CD4-positive, alpha-beta T cell treated with Interleukin-21 for 1 hour (primary cell): Measurements from ENCODE around the gene WNT7A.

Source experiments
- DNase-seq: peaks from one replicate; pipeline ENCODE4 v3.0.0-alpha.2; 2020

WNT7A gene

GRCh38 chr3:13884851-13885703 is 5.2 kb upstream of the WNT7A start:
- DNase-seq, result peak; percentile 84

DNA sequence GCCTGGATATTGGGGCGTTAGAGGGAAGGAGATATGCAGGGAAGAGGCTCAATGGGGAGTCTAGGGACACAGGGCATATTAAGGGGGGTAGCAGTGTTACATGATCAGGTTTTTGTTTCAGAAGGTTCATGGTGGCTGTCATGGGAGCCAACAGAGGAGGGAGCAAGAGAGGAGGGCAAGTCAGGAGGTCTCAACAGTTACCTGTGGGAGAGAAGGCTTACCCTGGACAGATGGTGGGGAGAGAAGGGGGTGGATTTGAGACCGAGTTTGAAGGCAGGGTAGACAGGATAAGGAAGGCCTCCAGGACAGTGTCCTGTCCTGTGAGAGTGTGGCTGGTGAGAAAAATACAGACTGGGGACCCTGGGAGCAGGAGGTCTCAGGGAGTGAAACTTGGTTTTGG is 3.8 kb upstream of the WNT7A start:
- no peak for DNase-seq

- no peak for DNase-seq
These were observed 3.0 kb upstream of the WNT7A start for GRCh38 chr3:13882876-13883275.

GRCh38 chr3:13881536-13882410 is 1.9 kb upstream of the WNT7A start:
- no peak for DNase-seq

DNA sequence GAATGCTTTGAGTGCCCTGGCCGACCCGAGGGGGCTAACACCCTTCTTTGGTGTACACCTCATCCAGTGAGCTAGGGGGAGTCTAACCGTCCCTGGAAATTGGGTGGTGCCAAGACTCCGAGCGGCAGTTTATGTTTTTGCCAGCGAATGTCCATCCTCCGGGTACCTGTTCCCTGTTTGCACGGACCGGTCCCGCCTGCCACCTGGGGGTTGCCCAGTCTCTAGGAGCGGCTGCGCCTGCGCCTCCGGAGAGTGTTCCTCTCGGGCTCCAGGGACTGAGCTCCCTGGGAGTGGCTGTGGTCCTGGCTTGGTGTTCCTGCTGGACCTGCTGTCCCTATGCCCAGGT is 913 bp upstream of the WNT7A start:
- DNase-seq, result no peak

- no peak for DNase-seq
These were observed 547 bp downstream of the WNT7A start for GRCh38 chr3:13879102-13879945.

DNA sequence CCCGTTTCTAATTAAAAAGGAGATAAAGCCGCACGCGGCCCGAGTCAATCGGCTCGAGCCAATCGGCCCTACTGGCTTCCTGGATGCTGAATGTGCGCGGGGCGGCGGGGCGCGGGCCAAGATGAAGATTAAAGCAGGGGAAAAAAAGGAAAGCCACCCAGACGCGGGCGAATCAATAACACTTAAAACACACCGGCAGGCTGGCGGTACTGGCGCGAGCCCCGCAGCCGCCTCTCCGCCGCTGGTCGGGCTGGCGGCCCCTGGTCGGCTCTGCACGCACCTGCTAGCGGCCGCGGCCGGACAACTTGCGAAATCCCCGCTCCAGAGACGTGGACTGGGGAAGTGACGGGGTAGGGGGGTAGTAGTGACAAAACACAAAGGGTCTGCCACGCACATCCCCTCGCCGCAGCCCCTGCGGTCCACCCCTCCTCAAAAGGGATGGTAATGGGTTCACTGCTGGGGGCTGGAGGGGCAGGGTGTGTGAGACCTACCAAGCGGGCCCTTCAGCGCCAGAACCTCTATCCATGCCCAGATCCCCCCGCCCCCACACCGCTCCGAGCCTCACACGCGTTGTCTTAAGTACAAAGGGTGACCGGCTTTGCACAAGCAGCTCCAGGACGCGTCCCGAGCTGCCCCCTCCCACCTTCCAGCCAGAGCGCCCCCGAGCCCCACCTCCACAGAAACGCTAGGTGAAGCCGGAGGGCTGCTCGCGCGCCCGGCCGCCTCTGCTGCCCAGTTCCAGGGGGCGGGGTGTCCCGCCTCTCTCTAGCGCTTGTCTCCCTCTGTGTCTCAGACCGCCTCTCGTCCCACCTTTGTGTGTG is 1.4 kb downstream of the WNT7A start:
- no peak for DNase-seq

GRCh38 chr3:13877911-13878280 is 2.0 kb downstream of the WNT7A start:
- DNase-seq, result no peak

DNA sequence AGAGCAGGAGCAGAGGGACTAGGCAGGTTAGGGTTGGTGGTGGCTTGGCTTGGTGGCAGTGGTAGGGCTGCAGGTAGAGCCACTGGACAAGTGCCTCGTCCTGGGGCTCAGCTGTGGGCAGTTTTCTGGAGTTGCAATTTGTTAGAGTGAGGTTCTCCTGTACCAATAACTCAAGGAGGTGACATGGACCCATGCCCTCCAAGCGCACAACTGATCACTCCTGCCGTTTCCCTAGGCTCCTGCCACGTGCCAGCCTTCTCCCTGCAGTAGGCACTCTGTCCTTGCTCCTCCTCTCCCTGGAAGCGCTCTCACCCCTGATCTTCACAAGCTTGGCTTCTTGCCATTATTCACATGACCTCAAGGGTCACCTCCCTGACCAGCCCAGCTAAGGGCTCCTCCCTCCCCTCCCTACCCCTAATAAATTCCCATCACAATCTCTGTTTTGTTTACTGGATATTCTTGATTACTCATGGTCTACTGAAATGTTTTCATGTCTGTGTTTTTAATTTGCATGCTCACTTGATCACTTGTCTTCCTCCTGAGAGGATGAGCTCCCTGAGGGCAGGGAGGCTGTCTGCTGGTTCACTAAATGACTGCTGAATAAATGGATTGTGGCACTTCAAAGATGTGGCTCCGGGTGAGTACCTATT is 3.3 kb downstream of the WNT7A start:
- no peak for DNase-seq

GRCh38 chr3:13874891-13875290 is 5.0 kb downstream of the WNT7A start:
- no peak for DNase-seq

DNA sequence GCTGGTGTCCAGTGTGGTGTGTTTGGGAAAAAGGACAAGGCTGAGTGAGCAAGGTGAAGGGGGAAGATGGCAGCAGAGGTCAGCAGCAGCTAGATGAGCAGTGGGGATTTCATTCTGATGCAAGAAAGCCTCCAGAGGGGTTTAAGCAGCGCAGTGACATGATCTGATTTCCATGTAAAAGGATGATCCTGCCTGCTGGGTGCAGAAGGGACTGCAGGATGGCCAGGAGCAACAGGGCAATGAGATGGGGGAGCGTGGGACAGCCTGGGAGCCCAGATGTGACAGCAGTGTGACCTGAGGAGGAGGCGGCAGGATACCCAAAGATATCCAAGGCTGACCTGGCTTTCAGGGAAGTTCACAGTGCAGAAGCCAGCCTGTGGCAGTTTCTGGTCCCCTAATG is 6.1 kb downstream of the WNT7A start:
- DNase-seq, result no peak

DNA sequence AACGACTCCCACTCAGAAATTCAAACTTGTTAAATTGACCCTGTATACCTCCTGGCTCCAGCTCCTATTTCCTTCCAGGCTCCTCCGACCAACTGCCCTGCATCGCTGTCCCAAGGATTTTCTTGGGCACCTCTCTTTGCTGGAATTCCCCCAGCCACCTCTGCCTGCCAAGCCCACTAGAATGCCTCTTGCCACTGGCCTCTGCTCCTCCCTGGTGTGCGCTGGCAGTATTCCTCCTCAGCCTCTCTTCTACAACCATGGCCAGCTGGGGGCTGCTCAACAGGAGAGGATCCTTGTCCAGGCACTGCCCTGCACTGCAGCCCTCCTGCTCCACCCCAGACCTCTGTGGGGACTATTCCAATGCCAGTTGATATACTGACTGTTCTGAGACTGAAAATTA is 7.4 kb downstream of the WNT7A start:
- no peak for DNase-seq

- no peak for DNase-seq
These were observed 8.1 kb downstream of the WNT7A start for GRCh38 chr3:13871791-13872190.

- no peak for DNase-seq
These were observed 9.0 kb downstream of the WNT7A start for GRCh38 chr3:13870902-13871301.

DNA sequence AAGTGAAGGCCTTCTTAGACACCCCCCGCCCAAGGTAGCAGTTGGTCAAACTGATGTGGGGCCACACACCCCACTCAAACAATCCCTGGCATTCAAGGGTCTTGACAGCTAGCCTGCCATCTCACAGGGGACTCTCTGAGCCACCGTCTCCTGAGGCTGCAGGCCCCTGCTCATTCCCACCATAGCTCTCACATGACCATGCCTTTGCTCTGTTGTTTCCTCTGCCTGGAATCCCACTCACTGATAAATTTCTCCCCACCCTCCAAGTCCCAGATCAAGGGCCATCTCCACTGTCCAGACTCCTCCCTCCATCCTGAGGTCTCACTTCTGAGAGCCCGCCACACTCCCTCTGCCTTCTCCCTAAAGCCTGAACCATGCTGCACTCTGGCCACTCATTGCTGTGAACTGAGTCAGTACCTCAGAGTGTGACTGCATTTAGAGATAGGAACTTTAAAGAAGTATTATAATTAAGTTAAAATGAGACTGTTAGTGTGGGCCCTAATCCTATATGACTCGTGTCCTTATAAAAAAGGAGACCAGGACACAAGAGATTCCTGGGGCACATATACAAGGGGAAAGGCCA is 10.0 kb downstream of the WNT7A start:
- no peak for DNase-seq

DNA sequence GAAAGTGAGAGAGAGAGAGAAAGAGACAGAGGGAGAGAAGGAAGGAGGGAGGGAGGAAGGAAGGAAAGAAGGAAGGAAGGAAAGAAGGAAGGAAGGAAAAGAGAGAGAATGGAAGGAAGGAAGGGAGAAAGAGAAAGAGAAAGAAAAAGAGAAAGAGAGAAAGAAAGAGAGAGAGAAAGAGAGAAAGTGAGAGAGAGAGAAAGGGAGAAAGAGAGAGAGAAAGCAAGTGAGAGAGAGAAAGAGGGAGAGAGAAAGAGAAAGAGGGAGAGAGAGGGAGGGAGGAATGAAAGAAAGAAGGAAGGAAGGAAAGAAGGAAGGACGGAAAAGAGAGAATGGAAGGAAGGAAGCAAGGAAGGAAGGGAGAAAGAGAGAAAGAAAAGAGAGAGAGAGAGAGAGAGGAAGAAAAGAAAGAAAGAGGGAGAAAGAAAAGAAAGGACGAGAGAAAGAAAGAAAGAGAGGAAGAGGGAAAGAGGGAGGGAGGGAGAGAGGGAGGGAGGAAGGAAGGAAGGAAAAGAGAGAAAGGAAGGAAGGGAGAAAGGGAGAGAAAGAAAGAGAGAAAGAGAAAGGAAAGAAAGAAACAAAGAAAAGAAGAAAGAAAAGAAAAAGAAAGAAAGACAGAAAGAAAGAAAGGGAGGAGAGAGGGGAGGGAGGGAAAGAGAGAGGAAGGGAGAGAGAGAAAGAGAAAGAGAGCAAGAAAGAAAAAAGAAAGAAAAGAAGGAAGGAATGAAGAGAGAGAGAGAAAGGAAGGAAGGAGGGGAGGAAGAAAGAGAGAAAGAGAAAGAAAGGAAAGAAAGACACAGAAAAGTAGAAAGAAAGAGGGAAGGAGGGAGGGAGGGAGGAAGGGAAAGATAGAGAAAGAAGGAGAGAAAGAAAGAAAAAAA is 10.8 kb downstream of the WNT7A start:
- DNase-seq, result no peak

DNA sequence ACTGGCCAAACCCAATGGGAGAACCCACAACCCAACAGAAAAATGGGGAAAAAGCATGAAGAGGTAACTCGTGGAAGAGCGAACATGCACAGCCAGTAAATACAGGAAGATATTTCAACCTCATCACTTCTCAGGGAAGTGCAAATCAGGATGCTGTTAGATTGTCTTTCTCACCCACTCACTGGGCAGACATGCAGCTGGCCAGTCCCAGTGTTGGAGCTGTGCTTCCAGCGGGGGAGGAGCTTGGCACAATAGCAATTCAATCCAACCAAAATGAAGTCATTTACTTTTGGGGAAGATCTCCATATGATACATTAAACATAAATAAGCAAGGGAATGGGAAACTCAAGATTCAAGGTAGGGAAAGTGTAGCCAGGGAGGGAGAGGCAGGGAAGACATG is 12.1 kb downstream of the WNT7A start:
- DNase-seq, result no peak

DNA sequence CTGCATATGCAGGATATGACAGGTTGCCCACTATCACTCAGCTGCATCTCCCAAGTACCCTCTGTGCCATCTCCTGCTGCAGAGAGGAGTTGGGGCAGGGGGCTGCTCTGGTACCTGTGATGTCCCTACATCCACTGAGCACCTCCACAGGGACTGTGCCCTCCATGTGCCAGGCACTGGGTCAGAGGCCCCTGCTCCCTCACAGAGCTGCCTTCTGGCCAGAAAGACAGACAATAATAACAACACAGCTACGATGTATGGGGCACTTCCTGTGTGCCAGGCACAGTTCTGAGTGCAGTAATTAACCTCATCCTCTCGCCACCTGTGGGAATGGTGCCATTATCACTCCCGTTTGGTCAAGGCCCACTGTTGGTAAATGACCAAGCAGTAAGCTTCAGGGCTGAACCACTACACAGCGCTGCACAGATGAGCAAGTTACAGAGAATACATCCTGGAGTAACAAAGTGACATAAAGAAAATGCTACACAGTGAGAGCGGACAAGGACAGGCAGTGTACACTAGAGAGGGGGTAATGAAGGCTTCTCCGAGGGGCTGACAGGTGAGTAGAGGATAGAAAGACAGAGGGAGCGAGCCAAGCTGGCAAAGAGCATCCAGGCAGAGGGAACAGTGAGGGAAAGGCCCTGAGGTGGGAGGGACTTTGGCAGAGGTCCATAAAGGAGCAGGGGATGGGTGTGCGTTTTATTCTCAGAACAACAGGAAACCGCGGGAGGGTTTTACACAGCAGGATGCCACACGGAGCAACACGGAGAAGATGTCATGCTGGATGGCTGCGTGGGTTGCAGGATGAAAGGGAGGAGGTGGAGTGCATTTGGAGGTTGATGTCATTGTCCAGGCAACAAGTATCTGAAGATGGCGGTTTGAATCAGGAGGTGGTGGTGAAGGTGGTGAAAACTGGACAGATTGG is 13.6 kb downstream of the WNT7A start:
- DNase-seq, result peak; percentile 75

DNA sequence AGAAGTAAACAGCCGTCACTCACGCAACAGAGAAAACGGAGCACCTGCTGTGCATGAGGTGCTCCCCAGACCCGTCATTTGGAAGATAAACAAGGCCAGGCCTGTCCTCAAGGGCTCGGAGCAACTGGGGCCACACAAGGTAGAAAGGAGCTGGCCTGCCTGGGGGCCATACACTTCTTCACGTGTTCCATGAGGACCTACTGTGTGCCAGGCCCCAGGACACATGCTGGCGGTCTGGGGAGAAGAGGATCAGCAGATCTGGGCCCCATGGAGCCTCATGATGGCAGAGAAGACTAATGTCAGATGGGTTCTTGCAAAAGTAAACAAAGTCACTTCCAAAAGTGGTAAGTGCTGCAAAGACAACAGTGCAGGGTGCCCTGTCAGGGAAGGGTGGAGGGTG is 14.3 kb downstream of the WNT7A start:
- DNase-seq, result no peak
